Measurements from ENCODE around the gene PLCXD1. TPM values are rescaled to one million over a fixed set of nuclear protein-coding genes. Genes with fewer than 3 reads are reported as not detected.

PLCXD1 gene
- total and polyA plus RNA-seq, 9 of the 15 experiments (the other 6 are each of a cell fraction or from before 2014, with no cell fraction given), result 6.0 to 60.2 (median 39.5) TPM

DNA sequence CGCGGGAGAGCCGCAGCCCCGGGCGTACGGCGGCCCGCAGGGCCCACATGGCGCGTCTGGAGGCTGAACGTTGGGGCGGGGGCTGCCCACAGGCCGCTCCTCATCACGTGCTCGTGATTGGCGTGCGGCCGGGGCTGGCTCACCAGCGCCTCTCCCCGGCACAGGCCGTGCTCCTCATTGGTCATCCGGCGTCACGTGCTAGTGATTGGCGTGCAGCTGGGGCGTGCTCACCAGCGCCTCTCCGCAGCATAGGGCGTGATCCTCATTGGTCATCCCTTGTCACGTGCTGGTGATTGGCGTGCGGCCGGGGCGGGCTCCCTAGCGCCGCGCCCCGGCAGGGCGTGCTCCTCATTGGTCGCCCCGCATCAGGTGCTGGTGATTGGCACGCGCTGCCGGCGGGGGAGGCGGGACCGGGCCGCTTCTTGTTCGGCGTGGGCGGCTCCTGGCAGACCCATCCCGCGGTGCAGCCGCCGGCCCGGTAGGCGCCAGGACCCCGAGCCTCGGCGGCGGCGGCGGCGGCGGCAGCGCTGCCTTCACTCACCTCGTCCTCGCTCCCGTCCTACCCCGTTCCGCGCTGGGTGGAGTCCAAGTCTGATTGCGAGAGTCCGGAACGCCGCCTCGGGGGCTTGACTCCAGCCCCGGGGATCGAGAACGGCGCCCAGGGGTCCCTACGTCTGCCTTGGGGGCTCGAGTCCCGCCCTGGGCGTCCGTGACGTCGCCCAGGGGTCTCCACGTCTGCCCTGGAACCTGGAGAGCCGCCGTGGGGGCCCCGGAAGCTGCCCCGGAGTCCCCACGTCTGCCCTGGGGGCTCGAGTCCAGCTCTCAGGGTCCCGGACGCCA, 37.8 kb downstream of the PLCXD1 start, which contains the start of gene GTPBP6 (continued):
- TF ChIP-seq, protein P1, sequence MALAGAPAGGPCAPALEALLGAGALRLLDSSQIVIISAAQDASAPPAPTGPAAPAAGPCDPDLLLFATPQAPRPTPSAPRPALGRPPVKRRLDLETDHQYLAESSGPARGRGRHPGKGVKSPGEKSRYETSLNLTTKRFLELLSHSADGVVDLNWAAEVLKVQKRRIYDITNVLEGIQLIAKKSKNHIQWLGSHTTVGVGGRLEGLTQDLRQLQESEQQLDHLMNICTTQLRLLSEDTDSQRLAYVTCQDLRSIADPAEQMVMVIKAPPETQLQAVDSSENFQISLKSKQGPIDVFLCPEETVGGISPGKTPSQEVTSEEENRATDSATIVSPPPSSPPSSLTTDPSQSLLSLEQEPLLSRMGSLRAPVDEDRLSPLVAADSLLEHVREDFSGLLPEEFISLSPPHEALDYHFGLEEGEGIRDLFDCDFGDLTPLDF (CRISPR knock-in tag; IDR thresholded peaks at IDR 0.05), result no peak
- no peak for TF ChIP-seq ZNF699 (CRISPR knock-in tag; IDR thresholded peaks at IDR 0.05; ENCODE audit: insufficient replicate concordance)
- TF ChIP-seq DMBX1 (CRISPR knock-in tag; IDR thresholded peaks at IDR 0.05; ENCODE audit: borderline replicate concordance), result no peak
- no peak for TF ChIP-seq ARNT (IDR thresholded peaks at IDR 0.05)
- no peak for TF ChIP-seq GATAD2A (IDR thresholded peaks at IDR 0.05)
- TF ChIP-seq CBX5 (IDR thresholded peaks at IDR 0.05; ENCODE audit: borderline replicate concordance, low read depth), result no peak
- TF ChIP-seq BACH1 (tag; IDR thresholded peaks at IDR 0.05), result no peak
- TF ChIP-seq ZFX (CRISPR knock-in tag; IDR thresholded peaks at IDR 0.05), result peak; percentile 80
- TF ChIP-seq, protein P2, sequence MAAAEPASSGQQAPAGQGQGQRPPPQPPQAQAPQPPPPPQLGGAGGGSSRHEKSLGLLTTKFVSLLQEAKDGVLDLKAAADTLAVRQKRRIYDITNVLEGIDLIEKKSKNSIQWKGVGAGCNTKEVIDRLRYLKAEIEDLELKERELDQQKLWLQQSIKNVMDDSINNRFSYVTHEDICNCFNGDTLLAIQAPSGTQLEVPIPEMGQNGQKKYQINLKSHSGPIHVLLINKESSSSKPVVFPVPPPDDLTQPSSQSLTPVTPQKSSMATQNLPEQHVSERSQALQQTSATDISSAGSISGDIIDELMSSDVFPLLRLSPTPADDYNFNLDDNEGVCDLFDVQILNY (CRISPR knock-in tag; IDR thresholded peaks at IDR 0.05), result no peak
- TF ChIP-seq, protein P3, sequence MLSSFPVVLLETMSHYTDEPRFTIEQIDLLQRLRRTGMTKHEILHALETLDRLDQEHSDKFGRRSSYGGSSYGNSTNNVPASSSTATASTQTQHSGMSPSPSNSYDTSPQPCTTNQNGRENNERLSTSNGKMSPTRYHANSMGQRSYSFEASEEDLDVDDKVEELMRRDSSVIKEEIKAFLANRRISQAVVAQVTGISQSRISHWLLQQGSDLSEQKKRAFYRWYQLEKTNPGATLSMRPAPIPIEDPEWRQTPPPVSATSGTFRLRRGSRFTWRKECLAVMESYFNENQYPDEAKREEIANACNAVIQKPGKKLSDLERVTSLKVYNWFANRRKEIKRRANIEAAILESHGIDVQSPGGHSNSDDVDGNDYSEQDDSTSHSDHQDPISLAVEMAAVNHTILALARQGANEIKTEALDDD (IDR thresholded peaks at IDR 0.05), result no peak
- peak; percentile 58 for TF ChIP-seq NEUROD1 (IDR thresholded peaks at IDR 0.05; ENCODE audit: borderline replicate concordance, low read depth, low read length, partially characterized antibody)
- no peak for TF ChIP-seq ZNF384 (IDR thresholded peaks at IDR 0.05; ENCODE audit: low read depth, low read length)
- TF ChIP-seq POLR2H (tag; IDR thresholded peaks at IDR 0.05; ENCODE audit: low read depth), result no peak
- TF ChIP-seq ZNF512 (tag; IDR thresholded peaks at IDR 0.05), result no peak
- TF ChIP-seq ATF6 (CRISPR knock-in tag; IDR thresholded peaks at IDR 0.05), result no peak
- TF ChIP-seq U2AF2 (optimal IDR thresholded peaks at IDR 0.05; ENCODE audit: low read depth, low read length), result no peak
- TF ChIP-seq ZNF165 (CRISPR knock-in tag; IDR thresholded peaks at IDR 0.05; ENCODE audit: borderline replicate concordance), result no peak
- TF ChIP-seq ZNF217 (CRISPR knock-in tag; IDR thresholded peaks at IDR 0.05), result no peak
- TF ChIP-seq LCOR (CRISPR knock-in tag; IDR thresholded peaks at IDR 0.05), result no peak
- peak; percentile 82 for TF ChIP-seq VEZF1 (CRISPR knock-in tag; IDR thresholded peaks at IDR 0.05)
